ENCODE data around the gene PDZK1IP1.
"Not testable (repeated sequence)": the region's sequence is repeated elsewhere in the genome, so short reads cannot be mapped to it uniquely, and the experiment has no call there.

PDZK1IP1 gene

DNA sequence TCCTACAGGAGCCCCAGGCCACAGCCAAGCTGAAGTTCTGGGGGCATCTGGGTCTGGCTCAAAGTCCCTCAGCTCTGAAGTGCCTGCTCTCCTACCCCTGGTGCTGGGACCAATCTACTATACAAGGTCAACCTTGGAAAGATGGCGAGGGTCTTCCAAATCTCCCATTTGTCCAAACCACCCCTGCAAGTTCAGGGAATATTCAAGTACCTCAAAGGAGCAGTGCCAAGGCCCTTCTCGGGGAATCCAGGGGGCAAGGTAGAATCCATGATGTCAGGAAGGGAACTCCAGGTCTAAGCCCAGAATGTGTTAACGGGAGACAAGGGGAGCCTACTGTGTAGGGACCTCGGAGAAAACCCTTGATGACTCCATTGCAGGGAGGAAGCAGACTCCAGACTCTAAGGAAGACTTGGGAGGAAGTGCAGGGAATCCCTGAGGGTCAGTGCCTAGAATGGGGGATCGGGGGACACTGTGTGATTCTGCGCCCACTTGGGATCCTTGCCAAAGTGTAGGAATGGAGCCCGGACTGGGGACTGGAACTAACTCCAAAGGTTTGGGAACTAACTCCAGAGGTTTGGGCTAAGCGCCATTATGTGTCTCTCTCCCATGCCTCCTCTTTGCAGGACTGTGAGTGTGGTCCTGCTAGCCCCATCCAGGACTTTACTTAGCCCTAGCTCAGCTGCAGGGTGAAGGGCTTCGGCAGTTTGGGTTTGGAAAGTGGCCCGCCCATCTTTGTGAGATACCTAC is 33.5 kb upstream of the PDZK1IP1 start:
- DNase-seq = no peak

DNA sequence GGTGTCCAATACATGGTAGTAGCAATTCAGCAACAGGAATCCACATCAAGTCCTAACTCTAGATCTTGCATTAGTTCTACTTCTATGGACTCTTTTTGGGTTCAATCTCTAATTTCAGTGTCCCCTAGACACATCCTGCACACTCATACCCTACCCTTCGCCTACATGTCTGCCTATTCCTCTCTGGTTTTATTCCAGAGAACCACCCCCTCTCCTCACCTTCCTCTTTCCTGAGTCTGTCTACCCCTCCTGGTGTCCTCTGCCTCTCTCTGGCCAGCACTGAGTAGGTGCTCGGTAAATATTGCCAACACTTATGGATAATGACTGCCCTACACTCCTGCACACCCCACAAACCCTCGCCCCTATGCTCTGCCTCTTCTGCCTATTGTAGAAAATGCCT is 32.6 kb upstream of the PDZK1IP1 start:
- no peak for DNase-seq

DNA sequence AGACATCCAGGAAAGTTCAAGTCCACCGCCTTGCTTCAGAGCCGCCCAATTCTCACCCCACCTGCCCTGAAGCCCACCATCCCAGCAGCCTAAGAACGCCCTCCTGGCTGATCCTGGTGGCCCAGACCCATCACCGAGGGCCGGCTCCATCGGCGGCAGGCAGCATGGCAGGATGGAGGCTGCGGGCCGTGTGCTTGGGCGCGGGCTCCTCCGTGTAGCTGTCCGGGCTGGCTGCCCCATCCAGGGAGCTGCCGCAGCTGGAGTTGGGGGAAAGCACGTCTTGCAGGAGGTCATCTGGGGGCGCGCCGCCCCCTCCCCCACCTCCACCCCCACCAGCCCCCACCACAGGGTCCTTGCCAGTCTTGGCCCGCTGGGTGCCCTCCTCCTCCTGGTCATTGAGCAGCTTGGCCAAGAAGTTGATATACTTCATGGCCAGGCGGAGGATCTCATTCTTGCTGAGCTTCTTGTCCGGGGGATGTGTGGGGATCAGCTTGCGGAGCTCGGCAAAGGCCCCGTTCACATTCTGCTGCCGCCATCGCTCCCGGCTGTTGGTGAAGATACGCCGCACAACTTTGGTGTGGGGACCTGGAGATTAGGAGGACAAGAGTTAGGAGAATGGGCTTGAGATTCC is 29.9 kb upstream of the PDZK1IP1 start:
- DNase-seq = no peak

DNA sequence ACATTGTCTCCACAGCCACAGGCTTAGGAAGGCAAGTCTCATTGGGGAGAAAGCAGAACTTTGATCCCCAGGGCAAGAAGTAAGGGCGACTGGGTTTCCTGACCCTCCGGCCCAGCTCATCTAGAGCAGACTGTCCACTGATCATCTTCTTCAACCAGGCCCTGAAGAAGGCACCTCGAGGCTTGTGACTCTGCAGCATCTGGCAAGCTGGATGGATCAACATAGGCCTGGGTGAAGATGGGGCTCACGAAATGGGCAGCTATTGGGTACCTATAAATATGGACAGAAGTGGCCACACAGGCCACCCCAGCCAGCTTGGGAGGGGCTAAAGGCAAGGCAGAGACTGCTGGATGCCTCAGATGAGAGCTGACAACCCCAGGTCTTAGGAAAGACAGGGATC is 29.2 kb upstream of the PDZK1IP1 start:
- DNase-seq = no peak

DNA sequence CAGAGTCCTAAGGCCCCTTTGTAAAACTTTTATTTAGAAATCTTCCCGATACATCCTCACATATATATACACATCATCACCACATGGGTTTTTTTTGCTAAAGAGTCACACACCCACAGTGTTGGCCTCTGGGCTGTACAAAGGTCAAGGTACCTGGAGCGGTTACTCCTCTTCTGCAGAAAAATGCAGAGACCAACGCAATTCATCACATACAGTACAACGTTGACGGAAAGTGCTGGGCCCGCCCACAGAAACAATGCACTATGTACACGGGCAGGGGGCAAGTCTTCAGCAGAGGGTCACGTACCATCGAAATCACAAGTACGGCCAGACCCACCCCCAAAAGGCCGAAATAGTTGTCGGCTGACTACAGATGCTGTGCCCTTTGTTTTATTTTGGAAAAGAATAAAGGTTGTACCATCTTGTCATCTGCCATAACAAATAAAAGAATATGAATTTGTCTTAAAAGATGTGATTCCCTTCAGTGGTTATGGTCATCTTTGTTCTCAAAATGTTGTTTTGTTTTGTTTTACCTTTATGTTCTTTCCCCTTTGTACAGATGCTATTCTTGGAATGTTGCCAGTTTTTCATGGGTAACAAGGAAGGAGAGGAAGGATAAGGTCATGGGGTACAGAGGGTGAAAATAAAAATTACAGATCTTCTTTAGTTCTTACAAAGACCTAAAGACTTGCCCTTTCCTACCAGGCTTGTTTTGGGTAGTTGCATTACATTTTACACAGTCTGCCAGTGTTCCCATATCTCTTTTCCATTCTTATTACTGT is 26.6 kb upstream of the PDZK1IP1 start:
- no peak for DNase-seq

DNA sequence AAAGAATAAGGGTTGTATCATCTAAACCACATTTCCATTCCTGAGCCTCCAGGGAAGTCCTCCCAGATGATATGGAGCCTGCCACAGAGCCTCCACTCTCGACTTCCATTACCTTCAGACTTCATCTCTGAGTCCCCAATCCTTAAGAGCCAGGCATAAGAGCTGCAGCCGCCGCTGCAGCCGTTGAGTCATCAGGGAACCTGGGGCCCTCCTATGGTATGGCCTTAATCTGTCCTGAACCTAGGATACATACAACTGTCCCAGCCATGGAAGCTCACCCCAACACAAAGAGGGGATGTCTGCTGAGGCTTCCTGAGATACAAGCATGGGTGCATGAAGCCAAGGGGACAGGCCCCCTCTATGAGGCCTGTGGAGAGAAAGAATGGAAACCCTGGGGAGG is 25.9 kb upstream of the PDZK1IP1 start:
- DNase-seq = no peak

DNA sequence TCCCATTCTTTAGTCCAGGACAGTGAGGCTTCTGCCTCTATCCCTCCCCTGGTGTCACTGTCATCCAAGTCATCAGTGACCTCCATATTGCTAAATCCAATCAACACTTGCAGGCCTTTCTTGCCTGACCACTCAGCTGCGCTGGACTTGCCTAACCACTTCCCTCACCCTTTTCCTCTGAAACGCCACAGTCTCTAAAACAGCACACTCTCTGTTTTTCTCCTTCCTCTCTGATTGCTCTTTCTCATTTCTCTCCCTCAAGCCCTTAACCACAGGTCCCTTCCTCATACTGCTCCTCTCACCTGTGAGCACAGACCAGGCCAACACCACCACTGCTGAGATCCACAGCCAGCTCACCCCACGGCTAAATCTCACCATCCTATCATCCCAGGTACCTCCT is 24.7 kb upstream of the PDZK1IP1 start:
- no peak for DNase-seq

DNA sequence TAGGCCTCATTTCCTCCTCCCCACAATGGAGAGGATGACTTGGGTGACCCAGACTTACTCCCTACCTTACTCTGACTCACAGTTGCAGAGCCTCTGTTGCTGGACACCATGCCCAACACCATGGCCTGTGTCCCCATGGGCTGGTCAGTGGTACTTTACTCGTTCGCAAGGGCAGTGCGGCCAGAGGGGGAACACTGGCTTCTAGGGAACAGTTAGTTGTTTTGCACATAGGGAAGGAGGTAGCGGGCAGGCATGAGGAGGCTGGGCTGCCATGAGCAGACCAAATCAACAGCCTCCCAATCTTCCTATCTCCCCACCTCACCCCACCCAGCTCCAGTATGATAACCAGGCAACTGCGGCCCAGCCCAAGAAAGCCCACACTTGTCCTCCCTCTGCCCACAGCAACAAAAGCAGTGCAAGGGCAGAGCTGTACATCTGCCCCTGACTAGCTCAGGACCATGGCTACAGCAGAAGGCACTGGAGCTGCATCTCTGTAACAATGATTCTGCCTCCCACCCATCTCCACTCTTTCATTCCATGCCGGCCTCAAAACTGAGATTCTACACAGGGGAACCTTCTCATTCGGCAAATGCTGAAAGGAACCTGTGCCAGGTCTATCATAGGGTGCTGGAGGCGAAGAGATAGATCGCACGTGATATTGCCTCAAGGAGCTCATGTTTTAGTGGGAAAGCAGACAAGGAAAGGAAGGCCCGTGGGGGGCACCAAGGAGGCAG is 23.6 kb upstream of the PDZK1IP1 start:
- no peak for DNase-seq

DNA sequence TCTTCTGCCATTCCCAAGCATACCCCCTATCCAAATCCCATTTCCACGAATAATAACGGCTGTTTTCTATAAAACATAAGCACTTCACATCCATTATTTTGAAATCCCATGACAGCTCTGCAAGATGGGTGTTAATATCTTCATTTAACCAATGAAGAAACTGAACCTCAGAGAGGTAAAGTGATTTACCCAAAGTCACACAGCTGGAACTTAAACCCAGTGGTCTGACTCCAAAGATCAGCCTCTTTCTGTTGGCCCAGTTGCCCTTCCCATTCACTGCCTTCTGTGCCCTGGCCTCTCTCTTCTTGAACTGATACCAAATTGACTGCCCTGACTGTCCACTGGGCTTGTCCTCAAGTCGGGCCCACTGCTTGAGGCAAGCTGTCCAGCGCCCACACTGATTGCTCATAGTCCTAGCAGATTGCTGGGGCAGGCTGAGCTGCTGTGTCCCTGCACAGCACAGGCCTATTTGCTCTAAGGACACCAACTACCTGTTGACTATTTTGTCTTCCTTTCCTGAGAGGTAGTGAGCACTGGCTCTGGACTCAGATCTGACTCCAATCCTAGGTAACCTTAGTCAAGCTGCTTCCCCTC is 22.9 kb upstream of the PDZK1IP1 start:
- no peak for DNase-seq

DNA sequence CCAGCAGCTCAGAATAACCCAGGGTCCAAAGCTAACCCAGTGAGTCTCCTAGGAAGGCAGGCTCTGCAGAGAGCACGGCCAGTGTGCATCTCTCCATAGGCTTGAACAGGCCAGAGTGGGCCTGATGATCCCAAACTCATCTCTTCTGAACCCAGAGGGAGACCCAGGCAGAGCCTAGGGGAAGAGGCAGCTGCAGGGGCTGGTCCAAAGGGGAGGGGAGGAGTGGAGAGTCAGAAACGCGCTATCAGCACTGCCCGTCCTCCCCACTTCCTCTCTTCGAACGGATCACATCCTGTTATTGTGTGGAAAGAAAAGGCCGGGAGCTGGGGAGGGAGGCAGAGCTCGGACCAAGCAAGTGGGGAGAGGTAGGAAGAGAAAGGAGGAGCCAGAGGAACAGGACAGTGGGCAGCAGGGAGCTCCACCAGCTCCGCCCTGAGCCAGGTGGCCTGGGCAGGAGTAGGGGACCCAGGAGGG is 22.0 kb upstream of the PDZK1IP1 start:
- DNase-seq = no peak

DNA sequence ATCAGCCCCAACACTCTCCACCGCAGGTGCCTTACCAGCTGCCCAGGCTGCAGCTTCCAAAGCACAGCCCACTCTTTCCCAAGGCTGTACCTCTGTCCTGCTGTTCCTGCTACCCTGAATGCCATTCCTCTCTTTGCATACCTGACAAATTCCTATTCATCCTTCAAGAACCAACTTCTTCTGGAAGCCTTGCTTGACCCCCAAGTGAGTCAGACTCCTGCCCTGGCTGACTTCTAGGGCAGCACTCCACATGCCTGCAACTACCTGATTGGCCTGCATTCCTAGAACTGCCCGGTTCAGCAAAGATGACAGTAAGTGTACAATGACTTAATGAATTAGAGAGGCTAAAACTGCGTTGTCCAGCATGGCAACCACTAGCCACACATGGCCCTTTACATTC is 20.8 kb upstream of the PDZK1IP1 start:
- DNase-seq = no peak

DNA sequence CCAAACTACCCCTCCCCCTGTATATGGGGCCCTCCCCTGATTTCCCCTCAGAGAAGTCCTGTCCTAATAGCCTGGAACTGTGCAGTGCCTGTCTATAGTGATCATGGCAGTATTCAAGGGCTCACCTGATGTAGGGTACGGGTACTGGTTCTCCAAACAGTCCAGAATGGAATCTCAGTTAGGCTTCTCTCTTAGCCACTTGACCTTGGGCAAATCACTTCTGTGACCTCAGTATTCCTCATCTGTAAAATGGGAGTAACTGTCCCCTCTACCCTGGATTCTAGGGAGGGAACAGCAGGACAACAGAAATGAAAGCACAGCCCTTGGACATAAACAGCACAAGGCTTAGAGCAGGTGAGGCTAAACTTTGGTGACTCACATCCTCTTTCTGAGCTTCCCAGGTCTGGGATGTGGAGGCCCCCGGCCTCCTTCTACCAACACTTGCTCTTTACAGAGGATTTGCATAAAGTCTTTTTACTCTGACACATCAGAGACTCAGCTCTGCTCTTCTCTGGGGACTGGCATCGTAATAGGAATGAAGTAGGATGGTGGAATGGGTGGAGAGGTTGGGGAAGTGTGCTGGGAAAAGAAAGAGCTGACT is 20.0 kb upstream of the PDZK1IP1 start:
- peak; percentile 66 for DNase-seq

DNA sequence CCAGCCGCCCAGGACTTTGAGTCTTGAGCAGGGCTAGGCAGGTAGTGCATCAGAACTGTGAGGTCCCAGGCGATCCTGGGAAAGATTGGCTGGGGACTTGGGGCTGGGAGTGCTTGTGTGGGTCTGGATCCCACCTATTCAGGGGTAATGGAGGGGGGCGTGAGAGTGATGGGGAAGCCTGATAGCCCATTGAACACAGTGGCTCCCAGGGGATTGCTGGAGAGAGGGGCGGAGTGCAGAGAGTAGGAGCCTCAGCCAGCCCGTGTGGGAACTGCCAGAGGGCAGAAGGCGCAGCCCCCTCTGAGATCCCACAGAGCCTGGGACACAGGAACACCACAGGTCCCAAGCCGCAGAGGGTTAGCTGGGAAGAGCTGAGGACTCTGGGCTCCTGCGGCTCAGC is 19.3 kb upstream of the PDZK1IP1 start:
- no peak for DNase-seq

DNA sequence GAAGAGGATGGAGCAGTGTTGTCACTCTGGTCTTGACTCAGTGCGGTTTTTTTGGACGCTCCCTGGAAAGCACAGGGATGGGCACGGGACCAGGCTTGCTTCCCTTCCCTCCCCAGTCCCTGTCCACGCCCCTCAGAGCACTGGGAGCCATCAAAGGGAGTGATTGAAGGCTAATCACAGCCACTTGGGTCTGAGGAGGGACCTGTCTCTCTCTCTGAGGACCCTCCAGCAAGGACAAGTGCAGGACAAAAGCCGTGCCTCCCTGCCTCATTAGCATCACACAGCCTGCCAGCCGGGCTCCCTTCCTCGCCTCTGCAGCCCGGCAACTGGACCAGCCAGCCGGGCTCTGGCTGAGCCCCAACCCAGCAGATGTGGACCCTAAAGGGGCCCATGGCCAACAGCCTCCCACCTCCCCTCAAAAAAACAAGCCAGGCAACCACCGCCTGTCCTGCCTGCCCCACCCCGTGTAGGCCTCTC is 18.6 kb upstream of the PDZK1IP1 start:
- DNase-seq = no peak

DNA sequence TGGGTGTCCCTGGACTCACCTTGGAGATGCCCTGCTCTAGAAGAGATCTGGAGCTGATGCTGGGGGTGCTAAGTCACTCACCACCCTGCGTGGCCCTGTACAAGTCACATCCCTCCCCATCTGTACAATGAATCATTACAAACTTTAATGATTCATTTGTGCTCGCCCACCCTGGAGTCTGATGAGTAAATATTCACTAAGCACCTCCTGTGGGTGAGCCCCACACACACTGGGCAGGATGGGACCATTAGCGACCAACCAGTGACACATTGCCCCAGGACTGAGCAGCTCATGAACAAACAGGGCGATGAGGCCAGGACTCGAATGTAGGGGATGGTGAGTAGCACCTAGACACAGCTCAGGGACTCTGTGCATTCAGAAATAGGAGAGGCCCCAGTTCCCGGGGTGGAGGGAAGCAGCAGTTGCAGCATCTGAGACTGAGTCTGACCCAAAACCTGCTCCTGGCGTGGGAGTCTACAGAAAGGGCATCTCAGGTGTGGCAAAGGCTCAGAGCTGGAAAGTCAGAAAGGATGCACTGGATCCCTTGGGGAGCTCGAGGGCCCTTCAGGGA is 18.1 kb upstream of the PDZK1IP1 start:
- no peak for DNase-seq

DNA sequence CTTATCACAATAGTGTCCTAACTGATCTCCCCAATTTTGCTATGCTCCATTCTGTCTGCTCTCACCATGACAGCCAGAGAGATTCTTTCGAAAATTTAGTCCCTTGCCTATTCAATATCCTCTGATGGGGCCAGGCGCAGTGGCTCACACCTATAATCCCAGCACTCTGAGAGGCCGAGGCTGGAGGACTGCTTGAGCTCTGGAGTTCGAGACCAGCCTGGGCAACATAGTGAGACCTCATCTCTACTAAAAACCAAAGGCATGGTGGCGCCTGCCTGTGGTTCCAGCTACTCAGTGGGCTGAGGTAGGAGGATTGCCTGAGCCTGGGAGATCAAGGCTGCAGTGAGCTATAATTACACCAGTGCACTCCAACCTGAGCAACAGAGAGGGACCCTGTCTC is 16.1 kb upstream of the PDZK1IP1 start:
- DNase-seq = no peak

DNA sequence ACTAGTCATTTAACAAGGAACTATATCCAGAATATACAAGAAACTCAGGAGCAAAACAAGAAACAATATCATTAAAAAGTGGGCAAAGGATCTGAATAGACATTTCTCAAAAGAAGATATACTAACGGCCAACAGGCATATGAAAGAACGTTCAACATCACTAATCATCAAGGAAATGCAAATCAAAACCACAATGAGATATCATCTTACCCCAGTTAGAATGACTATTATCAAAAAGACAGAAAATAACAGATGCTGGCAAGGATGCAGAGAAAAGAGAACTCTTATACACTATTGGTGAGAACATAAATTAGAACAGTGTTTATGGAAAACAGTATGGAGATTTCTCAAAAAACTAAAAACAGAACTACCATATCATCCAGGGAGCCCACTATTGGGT is 13.7 kb upstream of the PDZK1IP1 start:
- DNase-seq = not testable (repeated sequence)

DNA sequence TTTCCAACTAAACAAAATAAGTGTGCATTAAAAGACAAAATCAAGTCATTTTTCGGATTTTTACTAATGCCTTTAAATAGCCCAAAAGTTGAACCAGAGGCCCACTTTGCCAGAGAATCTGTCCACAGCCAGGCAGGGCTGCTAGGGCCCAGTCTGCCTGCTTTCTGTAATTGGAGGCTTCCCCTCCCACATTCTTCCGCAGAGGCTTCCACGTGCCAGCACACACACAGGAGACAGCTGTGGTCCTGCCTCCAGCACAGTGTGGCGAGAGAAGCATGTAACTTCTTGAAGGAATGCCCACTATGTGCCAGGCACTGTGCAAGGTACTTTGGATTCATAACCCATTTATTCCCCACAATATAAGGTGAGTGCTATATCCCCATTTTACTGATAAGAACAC is 11.3 kb upstream of the PDZK1IP1 start:
- DNase-seq = no peak

DNA sequence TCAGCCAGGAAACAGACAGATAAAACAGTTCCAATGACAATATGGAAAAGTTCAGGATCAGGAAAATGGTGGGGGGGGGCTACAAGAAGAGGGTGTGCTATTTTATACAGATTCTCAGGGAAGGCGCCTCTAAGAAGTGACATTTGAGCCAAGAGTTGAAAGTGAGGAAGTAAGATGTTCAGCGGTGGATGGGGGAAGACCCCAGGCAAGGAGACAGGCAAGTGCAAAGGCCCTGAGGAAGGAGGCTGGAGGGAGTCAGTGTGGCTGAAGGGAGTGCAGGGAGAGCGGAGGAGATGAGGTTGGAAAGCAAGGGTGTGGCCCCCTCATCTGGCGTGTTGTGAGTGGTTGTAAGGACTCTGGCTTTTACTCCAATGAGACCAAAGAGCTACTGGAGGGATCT is 8.4 kb upstream of the PDZK1IP1 start:
- no peak for DNase-seq

DNA sequence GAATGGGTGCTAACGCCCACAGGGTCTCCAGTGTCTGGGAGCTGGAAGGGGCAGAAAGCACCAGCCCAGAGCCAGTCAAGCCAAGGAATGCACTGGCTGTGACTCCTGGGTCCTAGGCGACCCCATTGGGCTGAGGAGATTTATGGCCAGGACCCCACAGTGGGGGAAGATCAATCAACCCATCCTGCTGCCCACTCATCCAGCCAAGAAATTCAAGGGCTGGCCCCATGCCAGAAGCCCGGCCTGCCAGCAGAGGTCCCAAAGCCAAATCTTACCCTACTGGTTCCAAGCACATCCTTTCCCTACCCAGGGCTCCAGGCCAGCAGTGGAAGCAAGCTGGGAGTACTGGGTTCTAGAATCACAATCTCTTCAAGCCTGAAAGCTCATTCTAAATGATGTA is 6.8 kb upstream of the PDZK1IP1 start:
- no peak for DNase-seq

DNA sequence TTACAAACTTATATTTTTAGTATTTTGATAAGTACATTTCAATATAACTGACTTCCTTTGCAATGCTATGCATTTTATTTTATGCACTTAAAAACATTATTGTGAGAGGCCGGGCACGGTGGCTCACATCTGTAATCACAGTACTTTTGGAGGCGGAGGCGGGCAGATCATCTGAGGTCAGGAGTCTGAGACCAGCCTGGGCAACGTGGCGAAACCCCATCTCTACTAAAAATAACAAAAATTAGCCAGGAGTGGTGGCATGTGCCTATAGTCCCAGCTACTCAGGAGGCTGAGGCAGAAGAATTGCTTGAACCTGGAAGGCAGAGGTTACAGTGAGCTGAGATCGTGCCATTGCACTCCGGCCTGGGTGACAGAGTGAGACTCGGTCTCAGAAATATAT is 6.1 kb upstream of the PDZK1IP1 start:
- DNase-seq = not testable (repeated sequence)

DNA sequence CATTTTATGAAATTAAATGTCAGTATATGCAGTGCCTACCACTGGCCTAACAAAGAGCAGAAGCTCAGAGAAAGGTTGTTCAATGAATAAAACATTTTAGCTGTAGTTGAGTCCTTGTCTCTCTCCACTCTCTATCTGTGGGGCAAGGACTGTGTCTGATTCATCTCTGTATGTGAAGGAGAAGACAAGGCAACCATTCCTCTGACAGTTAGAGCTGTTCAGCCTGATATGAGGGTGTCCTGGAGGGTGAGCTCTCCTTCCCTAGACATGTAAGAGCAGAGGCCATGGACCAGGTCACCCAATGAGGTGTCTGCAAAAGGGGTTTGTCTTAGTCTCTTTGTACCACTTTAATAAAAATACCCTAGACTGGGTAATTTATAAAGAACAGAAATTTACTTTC is 4.5 kb upstream of the PDZK1IP1 start:
- DNase-seq = no peak

All from DMS53 (cell line).